GM12874 (cell line): ENCODE data around the gene CHRNA7.

Experiments
- TF ChIP-seq, protein P1 (sequence below): IDR thresholded peaks from 2 replicates; pipeline ENCODE4 v1.5.1; 2011; ENCODE audit warnings: low read depth, mild to moderate bottlenecking, control low read depth, low read length, moderate library complexity; ENCODE audit not compliant: insufficient read depth

CHRNA7 gene

DNA sequence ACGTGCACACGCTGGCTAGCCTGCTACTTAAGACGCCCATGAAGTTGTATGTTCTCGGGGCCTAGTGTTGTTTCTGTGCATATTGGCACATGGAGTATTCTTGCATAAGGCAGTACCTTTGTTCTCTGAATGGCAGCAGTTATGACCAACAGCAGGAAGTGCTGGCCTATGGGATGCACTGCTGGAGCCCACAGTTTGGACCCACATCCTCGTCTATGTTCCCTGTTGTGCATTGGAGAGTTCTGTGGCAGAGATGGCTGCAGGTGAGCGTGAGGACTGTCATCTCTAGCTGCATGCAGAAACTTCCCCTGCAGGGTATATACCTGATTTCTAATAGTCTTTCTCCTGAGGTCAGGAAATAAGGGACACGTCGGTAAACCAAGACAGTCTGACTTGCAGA is 81.8 kb downstream of the CHRNA7 start:
- TF ChIP-seq, protein P1, sequence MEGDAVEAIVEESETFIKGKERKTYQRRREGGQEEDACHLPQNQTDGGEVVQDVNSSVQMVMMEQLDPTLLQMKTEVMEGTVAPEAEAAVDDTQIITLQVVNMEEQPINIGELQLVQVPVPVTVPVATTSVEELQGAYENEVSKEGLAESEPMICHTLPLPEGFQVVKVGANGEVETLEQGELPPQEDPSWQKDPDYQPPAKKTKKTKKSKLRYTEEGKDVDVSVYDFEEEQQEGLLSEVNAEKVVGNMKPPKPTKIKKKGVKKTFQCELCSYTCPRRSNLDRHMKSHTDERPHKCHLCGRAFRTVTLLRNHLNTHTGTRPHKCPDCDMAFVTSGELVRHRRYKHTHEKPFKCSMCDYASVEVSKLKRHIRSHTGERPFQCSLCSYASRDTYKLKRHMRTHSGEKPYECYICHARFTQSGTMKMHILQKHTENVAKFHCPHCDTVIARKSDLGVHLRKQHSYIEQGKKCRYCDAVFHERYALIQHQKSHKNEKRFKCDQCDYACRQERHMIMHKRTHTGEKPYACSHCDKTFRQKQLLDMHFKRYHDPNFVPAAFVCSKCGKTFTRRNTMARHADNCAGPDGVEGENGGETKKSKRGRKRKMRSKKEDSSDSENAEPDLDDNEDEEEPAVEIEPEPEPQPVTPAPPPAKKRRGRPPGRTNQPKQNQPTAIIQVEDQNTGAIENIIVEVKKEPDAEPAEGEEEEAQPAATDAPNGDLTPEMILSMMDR: no peak

DNA sequence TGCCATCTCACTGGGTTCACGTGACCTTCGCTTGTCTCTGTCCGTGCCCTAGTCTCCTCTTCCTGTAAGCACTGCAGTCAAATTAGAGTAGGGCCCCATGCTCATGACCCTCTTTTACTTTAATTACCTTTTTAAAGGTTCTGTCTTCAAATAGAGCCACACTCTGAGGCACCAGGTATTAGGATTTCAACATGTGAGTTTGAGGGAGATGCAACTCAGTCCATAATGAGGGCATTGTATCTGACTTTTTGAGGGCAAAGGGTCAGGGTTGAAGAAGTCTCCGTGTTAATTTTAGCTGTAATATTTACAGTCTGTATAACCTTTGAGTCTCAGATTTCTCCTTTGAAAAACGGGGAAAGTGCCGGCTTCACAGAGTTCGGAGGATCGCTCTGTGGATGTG is 82.9 kb downstream of the CHRNA7 start:
- TF ChIP-seq, protein P1: no peak

DNA sequence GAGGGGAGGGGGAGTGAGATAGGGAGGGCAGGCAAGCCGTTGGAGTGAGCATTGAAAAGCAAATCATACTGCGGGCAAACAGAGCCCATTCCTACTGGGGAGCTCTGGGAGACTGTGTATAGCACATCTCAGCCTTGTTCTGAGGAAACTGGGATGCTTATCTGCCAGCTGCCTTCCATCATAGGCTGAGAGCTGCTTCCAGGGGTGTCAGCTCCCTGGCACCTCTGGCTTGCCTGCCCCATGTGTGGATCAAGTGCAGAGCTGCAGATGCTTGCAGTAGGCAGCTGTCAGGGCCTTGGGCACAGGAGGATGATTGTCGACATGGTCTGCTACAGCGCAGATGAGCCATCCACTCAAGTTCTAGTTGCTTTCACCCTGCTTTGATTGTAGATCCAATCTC is 86.8 kb downstream of the CHRNA7 start:
- TF ChIP-seq, protein P1: no peak

DNA sequence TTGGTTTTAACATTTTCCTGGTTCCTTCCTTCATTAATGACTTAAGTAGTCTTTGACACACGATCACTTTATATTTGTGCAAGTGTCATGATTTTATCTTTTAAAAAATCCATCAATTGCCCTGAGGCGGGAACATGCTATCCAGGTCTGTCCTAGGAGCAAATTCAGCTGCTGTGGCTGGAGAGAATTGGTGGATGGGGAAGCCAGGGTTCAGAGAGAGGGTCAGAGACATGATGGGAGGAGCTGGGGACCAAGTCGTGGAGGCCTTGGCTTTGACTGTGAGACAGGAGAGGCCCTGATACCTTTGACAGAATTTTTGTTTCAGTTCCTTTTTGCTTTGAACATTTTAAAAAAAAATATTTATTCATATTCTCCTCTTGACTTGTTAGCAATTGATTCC is 89.0 kb downstream of the CHRNA7 start:
- TF ChIP-seq, protein P1: no peak

DNA sequence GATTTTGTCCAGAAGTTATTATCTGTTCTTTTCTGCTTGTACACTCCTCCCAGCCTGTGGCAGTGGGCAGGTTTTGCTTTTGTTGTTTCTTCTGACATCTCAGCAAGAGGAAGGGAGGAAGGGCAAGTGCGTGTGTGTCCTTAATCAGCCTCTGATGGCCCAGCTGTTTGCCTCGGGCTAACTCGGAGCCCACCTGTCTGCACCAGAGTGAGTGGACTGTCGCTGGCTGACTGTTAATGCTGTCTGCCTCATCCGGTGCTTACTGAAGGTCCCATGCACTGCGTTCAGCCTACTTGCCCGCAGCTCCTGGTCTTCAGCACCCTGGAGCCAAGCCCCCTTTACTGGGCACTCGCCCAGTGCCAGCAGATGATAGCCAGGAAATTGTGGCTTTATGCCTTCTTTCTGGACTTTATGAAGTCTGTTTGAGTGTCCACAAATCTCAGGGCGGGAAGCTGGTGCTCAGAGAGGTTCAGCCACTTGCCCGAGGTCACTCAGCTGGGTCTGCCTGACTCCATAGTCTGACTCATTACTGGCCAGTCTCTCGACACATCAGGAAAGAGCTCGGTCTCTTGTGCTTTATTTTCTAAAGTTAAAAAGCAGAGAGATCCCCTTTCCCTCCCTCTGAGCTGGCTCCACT is 89.5 kb downstream of the CHRNA7 start:
- TF ChIP-seq, protein P1: no peak

DNA sequence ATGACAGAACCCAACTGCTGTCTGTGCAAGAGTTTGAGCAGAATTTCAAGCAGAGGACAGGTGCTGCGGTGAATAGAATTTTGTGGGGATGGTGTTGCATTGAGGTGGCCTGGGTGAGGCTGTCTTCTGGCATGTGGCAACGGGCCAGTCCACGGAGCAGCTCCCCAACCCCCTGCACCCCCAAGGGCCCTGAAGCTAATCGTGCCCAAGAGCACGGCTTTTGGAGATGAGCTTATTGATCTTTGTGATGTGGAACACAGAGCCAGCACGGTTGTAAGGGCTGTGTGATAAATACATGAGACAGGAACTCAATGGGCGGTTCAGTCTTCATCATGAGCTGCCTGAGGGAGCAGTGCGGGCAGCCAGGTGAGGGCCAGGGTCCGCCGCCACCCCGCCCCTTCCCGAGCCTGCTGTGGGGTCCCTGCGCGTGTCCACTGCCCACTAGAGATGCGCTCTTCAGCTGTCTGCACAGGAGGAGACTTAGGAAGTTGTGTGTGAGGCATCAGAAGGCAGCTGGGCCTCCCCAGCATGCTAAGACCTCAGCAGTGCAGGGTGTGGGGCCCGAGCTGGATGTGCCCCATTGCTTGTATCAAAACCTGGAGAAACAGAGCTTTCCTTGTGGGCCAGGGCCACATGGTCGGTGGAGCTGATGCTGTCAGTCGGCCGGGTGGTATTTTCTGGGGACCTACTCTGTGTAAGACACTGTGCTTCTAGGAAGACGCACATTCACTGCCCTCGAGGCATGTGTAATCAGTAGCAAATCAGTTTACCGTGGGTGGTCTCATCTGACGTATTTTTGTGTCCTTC is 90.5 kb downstream of the CHRNA7 start:
- TF ChIP-seq, protein P1: no peak

DNA sequence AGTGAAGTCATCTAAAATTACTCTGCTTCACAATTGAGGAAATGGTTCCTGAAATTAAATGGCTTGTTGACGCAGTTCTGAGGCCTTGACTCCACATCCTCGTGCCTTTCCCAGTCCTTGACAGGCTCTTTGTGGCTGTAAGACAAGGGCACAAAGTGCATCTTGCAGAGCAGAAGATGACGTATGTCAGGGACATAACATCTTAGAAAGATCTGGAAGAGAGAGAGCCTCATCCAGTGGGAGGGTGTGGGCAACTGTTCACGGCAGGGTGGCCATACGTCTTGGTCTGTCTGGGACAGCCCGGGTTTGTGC is 91.0 kb downstream of the CHRNA7 start:
- TF ChIP-seq, protein P1: no peak
